Measurements from ENCODE around the gene ITPKC. TPM values are rescaled to one million over a fixed set of nuclear protein-coding genes. Genes with fewer than 3 reads are reported as not detected.

The ITPKC gene
- polyA plus RNA-seq, 1 of the 3 experiments (the other 2 are of a cell fraction) = 6.3 TPM

GRCh38 chr19:40723661-40724254 is 6.8 kb downstream of the ITPKC start (continued):
- TF ChIP-seq EP300 (IDR thresholded peaks at IDR 0.05; ENCODE audit: borderline replicate concordance in 1 of 2, low read depth in 1 of 2, low read length in 1 of 2) (no peak), TEAD4 (IDR thresholded peaks at IDR 0.05; ENCODE audit: borderline replicate concordance, insufficient read depth) (no peak), NFIC (IDR thresholded peaks at IDR 0.05; ENCODE audit: borderline replicate concordance) (no peak), YY1 (IDR thresholded peaks at IDR 0.05; ENCODE audit: low read depth) (no peak), ELF1 (IDR thresholded peaks at IDR 0.05) (no peak)

- 99% methylated on average over 4 of the region's 4 CpGs for WGBS (ENCODE audit: low lambda C conversion rate)
- H4K20me1 ChIP-seq (ENCODE audit: insufficient read depth) = peaks cover 7% of the 10 kb centered on the region; the same call in 1 of the 2 replicates
- CTCF ChIA-PET = interaction anchor here (0.6 kb wide), 1 partner anchor 90 kb away, joined by 3 read pairs; no protein-coding TSS in a partner anchor
- peaks cover 57% of the 10 kb centered on the region for H3K79me2 ChIP-seq (ENCODE audit: insufficient read depth)
- no peak overlapping the region for H3K27ac ChIP-seq (ENCODE audit: low read depth in 2 of 2, low read length in 1 of 2)
- no peaks in the 10 kb centered on the region for H3K9me3 ChIP-seq
- H3F3A ChIP-seq (replicated peaks; ENCODE audit: insufficient read depth) = no peaks in the 10 kb centered on the region
- H3K9ac ChIP-seq = no peak overlapping the region
- no peak for DNase-seq
- H3K4me1 ChIP-seq (ENCODE audit: control insufficient read depth in 1 of 2, insufficient read depth in 2 of 2, low read depth in 1 of 2, low read length in 1 of 2) = peaks cover 0 to 3% of the 10 kb centered on the region in 2 experiments; a peak in 1 of 4 replicates
- H2AFZ ChIP-seq (ENCODE audit: low read depth) = no peak overlapping the region
- no peaks in the 10 kb centered on the region for H3K9me2 ChIP-seq
- H3K27me3 ChIP-seq (ENCODE audit: insufficient read depth) = no peaks in the 10 kb centered on the region
- POLR2A ChIA-PET = no interaction called here
- no peak overlapping the region for H3K4me3 ChIP-seq (ENCODE audit: low read depth in 2 of 2, low read length in 1 of 2)
- peaks cover 0 to 38% of the 10 kb centered on the region in 2 experiments for H3K36me3 ChIP-seq (replicated peaks in 1 of 2; ENCODE audit: control insufficient read depth in 1 of 2, insufficient read depth in 2 of 2, low read length in 1 of 2)
- no peak overlapping the region for H3K4me2 ChIP-seq
- TF ChIP-seq GABPA (IDR thresholded peaks at IDR 0.05; ENCODE audit: low read depth) = no peak
- TF ChIP-seq FOXM1 (IDR thresholded peaks at IDR 0.05; ENCODE audit: low read depth) = no peak
- no peak for TF ChIP-seq NFIC (IDR thresholded peaks at IDR 0.05; ENCODE audit: borderline replicate concordance)
- no peak for TF ChIP-seq IRF3 (IDR thresholded peaks at IDR 0.05; ENCODE audit: low read depth, low read length)
- TF ChIP-seq CTCF (IDR thresholded peaks at IDR 0.05) = no peak
- no peak for TF ChIP-seq ZBTB33 (IDR thresholded peaks at IDR 0.05; ENCODE audit: borderline replicate concordance, low read depth)
- no peak for TF ChIP-seq ELF1 (IDR thresholded peaks at IDR 0.05)
- TF ChIP-seq RXRA (IDR thresholded peaks at IDR 0.05; ENCODE audit: borderline replicate concordance, low read depth) = no peak
- no peak for TF ChIP-seq RCOR1 (IDR thresholded peaks at IDR 0.05; ENCODE audit: low read length)
- no peak for TF ChIP-seq USF1 (IDR thresholded peaks at IDR 0.05; ENCODE audit: borderline replicate concordance, low read depth)
- TF ChIP-seq FOSL2 (IDR thresholded peaks at IDR 0.05; ENCODE audit: borderline replicate concordance, low read depth) = no peak
- no peak for TF ChIP-seq RFX5 (IDR thresholded peaks at IDR 0.05; ENCODE audit: low read length)
- no peak for TF ChIP-seq JUND (IDR thresholded peaks at IDR 0.05)
- TF ChIP-seq MAX (IDR thresholded peaks at IDR 0.05; ENCODE audit: low read depth) = no peak
- no peak for TF ChIP-seq TEAD4 (IDR thresholded peaks at IDR 0.05; ENCODE audit: borderline replicate concordance, insufficient read depth)
- TF ChIP-seq TCF12 (IDR thresholded peaks at IDR 0.05) = no peak
- no peak for TF ChIP-seq REST (IDR thresholded peaks at IDR 0.05; ENCODE audit: low read depth, low read length)
- no peak for TF ChIP-seq TAF1 (IDR thresholded peaks at IDR 0.05; ENCODE audit: borderline replicate concordance, low read depth, low read length)
- no peak for TF ChIP-seq USF2 (IDR thresholded peaks at IDR 0.05; ENCODE audit: borderline replicate concordance, low read depth, low read length)
Observed at GRCh38 chr19:40724315-40724714, 7.4 kb downstream of the ITPKC start.

Data from SK-N-SH (cell line).